LNCAP (cell line): ENCODE measurements around the gene YDJC.

Source experiments
- CTCF ChIP-seq: fragments of 450-650 bp; IDR thresholded peaks from 2 replicates; pipeline ENCODE4 v1.5.1; 2017; ENCODE audit warnings: mild to moderate bottlenecking

YDJC gene

DNA sequence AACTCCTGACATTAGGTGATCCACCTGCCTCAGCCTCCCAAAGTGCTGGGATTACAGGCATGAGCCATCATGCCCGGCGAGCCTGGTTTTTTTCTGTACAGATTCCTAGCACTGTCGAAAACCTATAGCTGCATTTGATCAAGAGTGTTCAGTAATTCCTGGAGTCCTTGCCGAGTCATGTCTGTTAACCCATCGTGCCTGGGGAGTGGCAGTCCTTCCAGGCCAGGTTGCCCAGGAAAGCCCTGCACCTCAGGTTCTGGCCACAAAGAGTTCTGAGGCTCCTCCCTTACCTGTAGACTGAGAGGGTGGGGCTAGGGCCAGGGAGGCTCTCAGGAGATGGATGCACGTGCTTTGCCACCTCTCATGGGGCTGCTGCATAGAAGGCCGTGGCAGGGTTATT, 17.0 kb downstream of the YDJC start:
- no peak for TF ChIP-seq CTCF

DNA sequence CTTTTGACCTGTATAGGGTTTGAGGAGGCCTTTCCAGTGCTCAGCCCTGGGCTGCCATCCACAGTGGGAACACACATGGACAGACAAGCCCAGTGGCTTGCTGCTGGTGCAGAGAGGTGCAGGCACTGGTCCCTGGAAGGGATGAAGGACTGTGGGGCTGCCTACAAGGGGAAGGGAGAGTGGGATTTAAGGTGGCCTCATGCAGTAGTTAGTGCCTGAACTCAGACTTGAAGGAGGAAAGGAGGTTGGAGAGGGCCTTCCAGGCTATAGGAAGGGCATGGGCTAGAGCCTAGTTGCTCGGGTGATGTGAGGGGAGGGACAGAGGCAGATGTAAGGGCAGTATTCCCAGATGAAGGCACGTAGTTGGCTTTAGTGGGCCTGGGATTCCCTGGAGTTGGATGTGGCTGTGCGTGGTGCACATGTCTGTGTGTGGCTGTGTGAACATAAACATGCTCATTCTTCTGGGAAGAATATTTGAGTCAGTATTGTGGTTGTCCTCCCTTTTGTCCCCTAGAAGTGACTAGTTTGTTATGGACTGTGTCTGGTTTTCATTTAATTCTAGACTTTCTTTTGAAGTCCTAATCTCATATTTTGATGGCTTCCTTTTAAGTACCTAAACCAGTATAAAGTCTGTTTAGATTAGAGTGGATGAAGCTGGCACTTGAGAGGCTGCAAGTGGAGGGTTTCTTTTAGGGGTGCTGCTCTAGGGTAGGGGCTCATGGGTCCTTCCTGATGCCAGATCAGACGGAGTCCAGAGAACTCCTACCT, 18.4 kb downstream of the YDJC start:
- TF ChIP-seq CTCF, result no peak

- TF ChIP-seq CTCF, result no peak
These were observed 23.0 kb downstream of the YDJC start for GRCh38 chr22:21606775-21607174.

DNA sequence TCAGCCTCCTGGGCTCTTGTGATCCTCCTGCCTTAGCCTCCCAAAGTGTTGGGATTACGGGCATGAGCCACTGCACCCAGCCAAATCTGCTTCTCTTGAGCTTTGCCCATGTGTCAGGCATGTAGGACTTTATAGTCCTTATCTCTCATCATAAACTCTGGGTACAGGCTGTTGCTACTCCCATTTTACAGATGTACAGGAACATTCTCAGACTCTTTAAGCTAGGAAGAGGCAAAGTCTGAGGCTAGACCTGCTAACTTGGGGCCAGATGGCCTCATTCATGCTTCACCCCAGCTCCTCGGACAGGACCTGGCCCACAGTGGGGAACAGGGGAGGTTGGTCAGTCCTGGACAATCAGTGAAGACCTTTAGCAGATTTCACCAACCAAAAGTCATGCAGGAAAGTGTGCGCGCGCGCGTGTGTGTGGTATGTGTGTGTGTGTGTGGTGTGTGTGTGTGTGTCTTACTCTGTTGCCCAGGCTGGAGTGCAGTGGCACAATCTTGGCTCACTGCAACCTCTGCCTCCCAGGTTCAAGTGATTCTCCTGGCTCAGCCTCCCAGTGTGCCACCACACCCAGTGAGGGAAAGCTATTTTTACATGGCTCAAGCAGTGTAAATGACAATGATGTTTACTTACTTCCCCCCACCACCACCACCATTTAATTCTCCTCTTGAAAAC, 23.8 kb downstream of the YDJC start:
- no peak for TF ChIP-seq CTCF

DNA sequence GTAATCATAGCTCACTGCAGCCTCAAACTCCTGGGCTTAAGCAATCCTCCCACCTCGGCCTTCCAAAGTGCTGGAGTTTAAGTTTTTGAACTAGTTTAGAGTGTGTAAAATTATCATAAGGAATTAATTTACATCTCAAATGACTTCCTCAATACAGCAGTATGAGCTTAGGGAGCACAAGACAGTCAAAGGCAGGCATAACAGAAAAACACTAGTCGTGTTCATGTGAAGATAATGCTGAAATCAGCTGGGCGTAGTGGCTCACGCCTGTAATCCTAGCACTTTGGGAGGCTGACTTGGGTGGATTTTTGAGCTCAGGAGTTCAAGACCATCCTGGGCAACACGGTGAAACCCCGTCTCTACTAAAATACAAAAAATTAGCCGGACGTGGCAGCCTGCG, 25.8 kb downstream of the YDJC start:
- TF ChIP-seq CTCF, result no peak

- TF ChIP-seq CTCF, result no peak
These were observed 27.2 kb downstream of the YDJC start for GRCh38 chr22:21602579-21602978.

DNA sequence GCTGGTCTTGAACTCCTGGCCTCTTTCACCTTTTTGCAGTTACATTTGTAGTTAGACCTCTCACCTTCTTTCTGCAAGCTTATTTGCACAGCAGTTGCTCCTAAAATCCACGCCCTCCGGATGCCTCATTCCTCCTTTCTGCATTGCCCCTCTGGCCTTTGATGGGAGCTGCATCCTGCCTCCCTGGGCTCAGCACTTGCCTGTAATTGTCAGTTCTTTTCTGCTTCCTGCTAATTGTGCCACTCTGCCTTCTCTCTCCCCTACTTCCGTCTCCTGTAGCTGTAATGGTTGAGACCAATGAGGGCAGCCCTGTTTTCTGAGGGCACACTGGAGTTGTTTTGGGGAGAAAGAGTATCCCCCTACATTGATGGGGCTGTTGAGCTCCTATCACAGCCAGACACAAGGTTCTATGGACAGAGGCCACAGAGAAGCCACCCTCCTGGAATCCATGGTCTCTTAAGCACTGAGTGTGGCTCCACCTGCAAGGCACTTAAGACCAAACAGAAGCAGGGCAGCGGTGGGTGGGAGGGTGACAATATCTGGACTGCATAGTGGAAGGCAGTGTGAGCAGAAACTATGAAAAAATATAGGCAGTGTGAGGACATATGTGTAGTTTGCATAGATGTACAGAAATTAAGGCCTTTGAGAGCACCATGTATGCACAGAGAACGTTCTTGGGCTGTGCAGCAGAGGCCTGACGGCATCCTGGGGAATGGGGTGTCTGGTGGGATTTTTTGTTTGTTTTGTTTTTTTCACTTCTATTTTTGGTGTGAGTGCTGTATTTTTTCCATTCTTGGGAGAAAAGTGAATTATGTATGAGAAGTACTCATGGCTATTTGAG, 30.5 kb downstream of the YDJC start:
- TF ChIP-seq CTCF, result no peak
